Spleen (tissue), 11 donors: ENCODE results near the gene TEX22. TPM values are rescaled to one million over a fixed set of nuclear protein-coding genes. Genes with fewer than 3 reads are reported as not detected.

Experiments
- DNase-seq: peaks from one replicate; pipeline ENCODE4 v3.0.0-alpha.2; 2020
- H3K27ac ChIP-seq, 8 donors: fragments of 200-600 bp; sonication (generic) in 7 of 8; 1 replicate in 4 of 8; 2 replicates in 4 of 8; pipeline versions ENCODE4 v1.5.0 to v1.8.0; 2016 to 2021; ENCODE audit warnings: inconsistent platforms in 4 of 8, mild to moderate bottlenecking in 4 of 8, moderate library complexity in 1 of 8
- H3K27me3 ChIP-seq, 7 donors: fragments of 200-600 bp; sonication (generic) in 6 of 7; replicated peaks in 1 of 7; 1 replicate in 4 of 7; 2 replicates in 3 of 7; pipeline versions ENCODE4 v1.5.0 to v1.8.0; 2016 to 2021; ENCODE audit warnings: inconsistent platforms in 3 of 7, mild to moderate bottlenecking in 1 of 7
- H3K36me3 ChIP-seq, 6 donors: fragments of 200-600 bp; sonication (generic) in 5 of 6; 1 replicate in 4 of 6; 2 replicates in 2 of 6; pipeline versions ENCODE4 v1.5.0 to v1.8.0; 2016 to 2021; ENCODE audit warnings: inconsistent platforms in 2 of 6
- H3K4me1 ChIP-seq, 6 donors: fragments of 200-600 bp; sonication (generic) in 5 of 6; 1 replicate in 3 of 6; 2 replicates in 3 of 6; pipeline versions ENCODE4 v1.5.0 to v1.8.0; 2016 to 2021; ENCODE audit warnings: inconsistent platforms in 3 of 6
- H3K4me3 ChIP-seq, 8 donors: fragments of 200-600 bp; sonication (generic) in 7 of 8; 1 replicate in 4 of 8; 2 replicates in 4 of 8; pipeline versions ENCODE4 v1.5.0 to v1.8.0; 2016 to 2021; ENCODE audit warnings: inconsistent platforms in 4 of 8, mild to moderate bottlenecking in 4 of 8, moderate library complexity in 2 of 8
- H3K9me3 ChIP-seq, 8 donors: fragments of 200-600 bp; sonication (generic) in 7 of 8; 1 replicate in 4 of 8; 2 replicates in 4 of 8; pipeline versions ENCODE4 v1.5.0 to v1.8.0; 2016 to 2021; ENCODE audit warnings: inconsistent platforms in 4 of 8
- POLR2A ChIP-seq, 3 donors: fragments of 450-650 bp; IDR thresholded peaks; one replicate each; pipeline ENCODE4 v1.5.1; 2017; ENCODE audit warnings: antibody characterized with exemption in 3 of 3, mild to moderate bottlenecking in 1 of 3
- POLR2AphosphoS5 ChIP-seq, 3 donors: sonication (generic); formaldehyde crosslinking; IDR thresholded peaks; one replicate each; pipeline ENCODE4 v1.5.1; 2017; ENCODE audit warnings: antibody characterized with exemption in 3 of 3
- WGBS, 5 donors: extraction: QIAGEN DNeasy Blood & Tissue Kit in 3 of 5; methylation state at CpG; one replicate each; pipeline versions ENCODE4 v1.1.5 to v1.1.7; 2013 to 2018; 5-methylcytosine and 5-hydroxymethylcytosine counted together
- intact Hi-C: fragments of 100-400 bp; cut with DNase I; formaldehyde crosslinking; loops from one replicate; pipeline ENCODE4 v1.15.0; 2023; ENCODE audit warnings: low total_unique reads
- polyA plus RNA-seq, 3 donors: library from polyadenylated mRNA; stranded (reverse); fragments of 200-250 nt; gene quantifications; one replicate each; pipeline ENCODE4 v1.2.1, GENCODE V29; 2013
- total RNA-seq, 7 donors: library from RNA; depleted of rRNA in 3 of 7; stranded (reverse); fragments of >200 nt in 3 of 7; fragmentation: NEBNext Ultra II Directional in 4 of 7; extraction: Animal tissue kit (Norgen Biotek cat#: 25700) in 4 of 7; gene quantifications; one replicate each; pipeline versions ENCODE4 v1.1.0 to v1.2.1, GENCODE V29; 2016 to 2021
- TF ChIP-seq, protein P1 (sequence below), 11 experiments: fragments of 200-600 bp in 7 of 11; fragments of 450-650 bp in 4 of 11; sonication (generic) in 4 of 11; IDR thresholded peaks in 8 of 11; conservative IDR thresholded peaks in 3 of 11; 1 replicate in 7 of 11; 2 replicates in 4 of 11; pipeline versions ENCODE4 v1.4.0 to v1.8.0; 2016 to 2021; ENCODE audit warnings: antibody characterized with exemption in 11 of 11, inconsistent platforms in 4 of 11, mild to moderate bottlenecking in 1 of 11
- donor health status: healthy with polysubstance abuse.
- donor health status: DM: no; HTN: no; CAD: no; lungs with moderate emphysema.
- donor health status: DM: no; HTN: no; CAD: no.
- donor health status: Bipolar disorder and iron deficiency.
- donor health status: healthy.
- donor health status: DM: no; HTN: no; CAD: no.
- donor health status: DM: yes; HTN: yes; CAD: no.

TEX22 gene
- total and polyA plus RNA-seq, 10 donors: 0.33 to 5.3 (median 1.0) TPM

DNA sequence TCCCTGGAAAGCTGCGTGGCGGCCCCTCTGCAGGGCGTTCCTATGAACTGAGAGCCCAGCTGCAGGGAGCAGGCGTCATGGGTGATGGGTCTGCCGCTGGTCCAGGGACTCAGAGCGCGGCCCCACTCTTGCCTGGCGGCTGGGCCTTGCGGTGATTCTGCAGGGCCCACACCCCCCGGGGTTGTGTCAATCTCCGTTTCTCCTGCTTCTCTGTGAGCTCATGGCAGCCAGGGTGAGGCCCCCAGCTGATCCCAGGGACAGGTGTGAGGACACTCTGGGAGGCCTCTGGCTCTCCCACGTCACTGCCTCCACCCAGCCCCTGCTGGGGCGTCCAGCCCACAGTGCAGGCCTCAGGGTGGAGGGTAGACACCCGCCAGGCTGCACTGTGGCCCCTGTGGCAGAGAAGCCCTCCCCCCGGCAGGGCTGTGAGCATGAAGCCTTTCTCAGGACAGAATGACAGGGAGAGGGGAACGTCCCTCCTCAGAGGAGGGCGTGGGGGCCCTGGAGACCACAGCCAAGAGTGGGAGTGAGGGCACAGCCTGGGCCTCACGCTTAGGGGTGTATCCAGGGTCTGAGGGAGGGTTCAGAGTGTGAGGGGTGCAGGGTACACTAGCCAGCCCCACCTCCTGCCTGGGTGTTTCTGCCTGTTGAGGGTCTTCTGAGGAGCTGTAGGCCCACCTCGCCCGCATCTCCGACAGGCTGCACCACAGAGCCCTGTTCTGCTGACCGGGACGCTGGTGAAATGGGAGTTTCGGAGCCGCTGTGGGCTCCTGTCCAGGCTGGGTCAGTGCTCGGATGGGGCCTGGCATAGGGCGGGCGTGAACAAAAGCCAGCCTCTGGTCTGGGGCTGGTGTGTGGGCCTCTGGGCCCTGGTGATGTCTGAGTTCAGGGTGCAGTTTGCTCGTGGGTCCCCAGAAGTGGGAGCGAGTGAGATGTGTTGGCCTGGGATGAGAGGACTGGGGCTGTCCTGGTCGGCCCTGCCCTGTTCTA lies 49.6 kb downstream of the TEX22 start:
- Histone ChIP-seq H3K27ac (peak overlapping the region in 2 of 8 donors; percentile 14 to 16), H3K36me3 (peaks cover 0 to 69% (median 27%) of the 10 kb centered on the region in 6 donors), H3K27me3 (no peaks in the 10 kb centered on the region), H3K9me3 (no peaks in the 10 kb centered on the region), H3K4me3 (no peak overlapping the region), H3K4me1 (peaks cover 4 to 19% (median 12%) of the 10 kb centered on the region in 6 donors)
- no peak for DNase-seq
- TF ChIP-seq, protein P1, sequence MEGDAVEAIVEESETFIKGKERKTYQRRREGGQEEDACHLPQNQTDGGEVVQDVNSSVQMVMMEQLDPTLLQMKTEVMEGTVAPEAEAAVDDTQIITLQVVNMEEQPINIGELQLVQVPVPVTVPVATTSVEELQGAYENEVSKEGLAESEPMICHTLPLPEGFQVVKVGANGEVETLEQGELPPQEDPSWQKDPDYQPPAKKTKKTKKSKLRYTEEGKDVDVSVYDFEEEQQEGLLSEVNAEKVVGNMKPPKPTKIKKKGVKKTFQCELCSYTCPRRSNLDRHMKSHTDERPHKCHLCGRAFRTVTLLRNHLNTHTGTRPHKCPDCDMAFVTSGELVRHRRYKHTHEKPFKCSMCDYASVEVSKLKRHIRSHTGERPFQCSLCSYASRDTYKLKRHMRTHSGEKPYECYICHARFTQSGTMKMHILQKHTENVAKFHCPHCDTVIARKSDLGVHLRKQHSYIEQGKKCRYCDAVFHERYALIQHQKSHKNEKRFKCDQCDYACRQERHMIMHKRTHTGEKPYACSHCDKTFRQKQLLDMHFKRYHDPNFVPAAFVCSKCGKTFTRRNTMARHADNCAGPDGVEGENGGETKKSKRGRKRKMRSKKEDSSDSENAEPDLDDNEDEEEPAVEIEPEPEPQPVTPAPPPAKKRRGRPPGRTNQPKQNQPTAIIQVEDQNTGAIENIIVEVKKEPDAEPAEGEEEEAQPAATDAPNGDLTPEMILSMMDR (IDR thresholded peaks at IDR 0.05 in 8 of 11, conservative IDR thresholded peaks at IDR 0.05 in 3 of 11): no peak
- TF ChIP-seq POLR2AphosphoS5 (IDR thresholded peaks at IDR 0.05) (no peak), POLR2A (IDR thresholded peaks at IDR 0.05) (no peak)
- intact Hi-C loops: no loop called here
- 88 to 95% (median 90%) methylated on average over 18 to 31 of the region's 31 CpGs for WGBS, 5 donors

DNA sequence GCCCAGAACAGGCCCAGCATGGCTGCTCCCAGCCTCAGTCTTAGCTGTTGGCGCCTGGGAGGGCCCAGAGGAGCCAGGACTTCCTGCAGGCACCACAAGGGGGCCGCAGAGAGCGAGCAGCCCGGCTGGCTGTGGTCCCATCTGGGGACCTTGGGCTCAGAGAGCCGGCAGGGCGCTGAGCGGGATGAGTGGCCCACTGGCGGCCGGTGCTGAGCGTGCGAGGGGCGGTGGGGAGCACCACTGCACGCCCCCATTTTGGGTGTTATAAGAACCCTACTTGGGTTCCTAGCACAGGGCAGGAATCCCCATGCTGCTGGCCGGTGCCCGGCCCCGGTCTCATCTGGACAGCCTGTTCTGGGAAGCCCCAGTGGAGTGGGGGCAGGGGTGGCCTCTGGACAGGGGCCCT lies 50.4 kb downstream of the TEX22 start:
- peak overlapping the region in 2 of 8 donors; percentile 14 to 16 for H3K27ac ChIP-seq

DNA sequence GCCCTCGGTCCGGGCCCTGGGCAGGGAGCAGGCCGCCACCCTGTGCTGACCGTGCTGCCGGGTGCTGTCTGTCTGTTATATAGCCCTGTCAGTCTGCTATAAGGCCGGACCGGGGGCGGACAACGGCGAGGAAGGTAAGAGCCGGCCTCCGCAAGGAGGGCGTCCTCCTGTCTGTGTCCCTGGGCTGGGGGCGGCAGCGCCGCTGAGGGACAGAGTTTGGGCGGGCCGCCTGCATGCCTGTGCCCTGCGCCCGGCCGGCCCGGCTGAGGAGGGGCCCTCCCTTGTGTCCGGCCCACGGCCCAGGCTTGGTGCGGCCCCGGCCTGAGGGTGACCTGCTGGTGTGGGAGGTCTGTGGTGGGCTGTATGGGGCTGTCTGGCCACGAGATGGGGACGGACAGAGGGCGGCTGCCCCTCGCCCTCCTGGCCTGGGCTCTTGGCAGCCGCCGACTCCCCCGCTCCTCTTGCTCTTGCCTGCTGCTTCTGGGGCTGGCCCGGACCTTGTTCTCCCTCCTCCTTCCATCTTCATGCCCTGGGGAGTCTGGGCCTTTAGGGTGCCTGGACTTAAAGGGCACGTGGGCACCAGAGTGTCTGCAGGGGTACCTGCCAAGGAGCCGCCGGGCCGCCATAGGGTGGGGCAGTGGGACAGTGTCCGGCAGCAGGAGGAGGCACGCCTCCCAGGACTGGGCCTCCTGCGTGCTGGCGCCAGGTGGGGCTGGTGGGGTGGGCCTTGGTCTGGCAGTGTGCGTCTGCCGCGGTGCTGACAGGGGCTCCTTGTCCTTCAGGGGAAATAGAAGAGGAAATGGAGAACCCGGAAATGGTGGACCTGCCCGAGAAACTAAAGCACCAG lies 51.2 kb downstream of the TEX22 start:
- WGBS, 5 donors: 85 to 92% (median 92%) methylated on average over 20 to 47 of the region's 47 CpGs
- H3K4me1 ChIP-seq: peaks cover 4 to 19% (median 12%) of the 10 kb centered on the region in 6 donors
- H3K27ac ChIP-seq: no peak overlapping the region
- no peak overlapping the region for H3K4me3 ChIP-seq
- H3K27me3 ChIP-seq: no peaks in the 10 kb centered on the region
- no peaks in the 10 kb centered on the region for H3K9me3 ChIP-seq
- intact Hi-C loops: no loop called here
- peaks cover 0 to 79% (median 40%) of the 10 kb centered on the region in 6 donors for H3K36me3 ChIP-seq
- TF ChIP-seq POLR2A (IDR thresholded peaks at IDR 0.05) (no peak), POLR2AphosphoS5 (IDR thresholded peaks at IDR 0.05) (no peak)
- TF ChIP-seq, protein P1 (IDR thresholded peaks at IDR 0.05 in 8 of 11, conservative IDR thresholded peaks at IDR 0.05 in 3 of 11): no peak
- DNase-seq: no peak

More for the DNA sequence above, 50.4 kb downstream of the TEX22 start:
- intact Hi-C loops: no loop called here
- peaks cover 0 to 71% (median 32%) of the 10 kb centered on the region in 6 donors for H3K36me3 ChIP-seq
- H3K27me3 ChIP-seq: no peaks in the 10 kb centered on the region
- no peaks in the 10 kb centered on the region for H3K9me3 ChIP-seq
- H3K4me1 ChIP-seq: peaks cover 4 to 19% (median 12%) of the 10 kb centered on the region in 6 donors
- TF ChIP-seq POLR2AphosphoS5 (IDR thresholded peaks at IDR 0.05): peak; percentile 51 to 76 (median 66)
- TF ChIP-seq, protein P1 (IDR thresholded peaks at IDR 0.05 in 8 of 11, conservative IDR thresholded peaks at IDR 0.05 in 3 of 11): peak; percentile 50 to 97 (median 90)
- no peak for TF ChIP-seq POLR2A (IDR thresholded peaks at IDR 0.05)
- DNase-seq: peak; percentile 90
- 37 to 66% (median 52%) methylated on average over 7 to 16 of the region's 16 CpGs; no CpG with 5 or more reads in 1 of the 5 donors for WGBS, 5 donors
- H3K4me3 ChIP-seq: no peak overlapping the region
